SJSA1 (cell line): ENCODE data around the gene TMTC1. TPM values are rescaled to one million over a fixed set of nuclear protein-coding genes. Genes with fewer than 3 reads are reported as not detected.

Source experiments
- DNase-seq, 2 experiments: peaks; one replicate each; pipeline ENCODE4 v3.0.0-alpha.2; 2015 to 2020; ENCODE audit warnings: low spot score in 2 of 2, low read depth in 1 of 2
- H3K27ac ChIP-seq: fragments of 250-450 bp; sonication (Bioruptor Pico); 2 replicates; pipeline ENCODE4 v1.5.1; 2020; ENCODE audit warnings: mild to moderate bottlenecking, moderate library complexity
- H3K27me3 ChIP-seq: fragments of 250-450 bp; sonication (Bioruptor Pico); replicated peaks from 2 replicates; pipeline ENCODE4 v1.5.1; 2020; ENCODE audit warnings: mild to moderate bottlenecking, moderate library complexity
- H3K36me3 ChIP-seq: fragments of 250-450 bp; sonication (Bioruptor Pico); 2 replicates; pipeline ENCODE4 v1.5.1; 2020; ENCODE audit warnings: mild to moderate bottlenecking
- H3K4me1 ChIP-seq: fragments of 250-450 bp; sonication (Bioruptor Pico); replicated peaks from 2 replicates; pipeline ENCODE4 v1.6.1; 2021; ENCODE audit warnings: mild to moderate bottlenecking
- H3K4me3 ChIP-seq: fragments of 250-450 bp; sonication (Bioruptor Pico); 2 replicates; pipeline ENCODE4 v1.5.1; 2020; ENCODE audit warnings: mild to moderate bottlenecking
- H3K9me3 ChIP-seq: fragments of 250-450 bp; sonication (Bioruptor Pico); replicated peaks from 2 replicates; pipeline ENCODE4 v1.5.1; 2020; ENCODE audit warnings: mild to moderate bottlenecking
- total RNA-seq: library from RNA; depleted of rRNA; stranded (reverse); fragments of >200 nt; shearing (Covaris generic); gene quantifications from 2 replicates; pipeline ENCODE4 v1.2.3, GENCODE V29; 2014

TMTC1 gene
- total RNA-seq, 1 experiment from 2014 or later = 0.21 TPM

- no peak for DNase-seq
- peaks cover 11% of the 10 kb centered on the region for H3K27me3 ChIP-seq
- no peaks in the 10 kb centered on the region for H3K4me1 ChIP-seq
- no peak overlapping the region for H3K27ac ChIP-seq
- no peaks in the 10 kb centered on the region for H3K9me3 ChIP-seq
- no peak overlapping the region for H3K4me3 ChIP-seq
- H3K36me3 ChIP-seq = no peaks in the 10 kb centered on the region
These were observed 102.4 kb downstream of the TMTC1 start for GRCh38 chr12:29681370-29681769.

GRCh38 chr12:29676676-29677075 is 107.1 kb downstream of the TMTC1 start:
- no peak for DNase-seq

GRCh38 chr12:29674463-29674862 is 109.3 kb downstream of the TMTC1 start:
- H3K27me3 ChIP-seq = no peaks in the 10 kb centered on the region; the same call in 1 of the 2 replicates
- DNase-seq = no peak

More at GRCh38 chr12:29676676-29677075, 107.1 kb downstream of the TMTC1 start:
- Histone ChIP-seq H3K36me3 (no peaks in the 10 kb centered on the region), H3K27me3 (peaks cover under 1% of the 10 kb centered on the region; the same call in 1 of the 2 replicates), H3K27ac (no peak overlapping the region), H3K4me1 (no peaks in the 10 kb centered on the region), H3K9me3 (no peaks in the 10 kb centered on the region), H3K4me3 (no peak overlapping the region)

GRCh38 chr12:29673346-29673745 is 110.4 kb downstream of the TMTC1 start:
- Histone ChIP-seq H3K36me3 (no peaks in the 10 kb centered on the region), H3K27me3 (no peaks in the 10 kb centered on the region; the same call in 1 of the 2 replicates), H3K9me3 (no peaks in the 10 kb centered on the region), H3K4me1 (no peaks in the 10 kb centered on the region), H3K27ac (no peak overlapping the region), H3K4me3 (no peak overlapping the region)
- no peak for DNase-seq

More at GRCh38 chr12:29674463-29674862, 109.3 kb downstream of the TMTC1 start:
- Histone ChIP-seq H3K4me1 (no peaks in the 10 kb centered on the region), H3K4me3 (no peak overlapping the region), H3K9me3 (no peaks in the 10 kb centered on the region), H3K36me3 (no peaks in the 10 kb centered on the region), H3K27ac (no peak overlapping the region)

- no peaks in the 10 kb centered on the region for H3K27me3 ChIP-seq
- no peaks in the 10 kb centered on the region for H3K4me1 ChIP-seq
- H3K36me3 ChIP-seq = no peaks in the 10 kb centered on the region
- H3K27ac ChIP-seq = no peak overlapping the region
- DNase-seq = no peak
- no peak overlapping the region for H3K4me3 ChIP-seq
- no peaks in the 10 kb centered on the region for H3K9me3 ChIP-seq
These were observed 111.2 kb downstream of the TMTC1 start for GRCh38 chr12:29672580-29672979.

GRCh38 chr12:29671742-29672141 is 112.0 kb downstream of the TMTC1 start:
- Histone ChIP-seq H3K4me1 (no peaks in the 10 kb centered on the region), H3K27ac (no peak overlapping the region), H3K9me3 (no peaks in the 10 kb centered on the region), H3K27me3 (no peaks in the 10 kb centered on the region), H3K36me3 (no peaks in the 10 kb centered on the region), H3K4me3 (no peak overlapping the region)
- DNase-seq = no peak

- Histone ChIP-seq H3K4me1 (no peaks in the 10 kb centered on the region), H3K9me3 (no peaks in the 10 kb centered on the region), H3K4me3 (no peak overlapping the region), H3K27ac (no peak overlapping the region), H3K36me3 (no peaks in the 10 kb centered on the region), H3K27me3 (no peaks in the 10 kb centered on the region)
- no peak for DNase-seq
These were observed 116.7 kb downstream of the TMTC1 start for GRCh38 chr12:29667011-29667410.

GRCh38 chr12:29665107-29665506 is 118.6 kb downstream of the TMTC1 start:
- H3K36me3 ChIP-seq = no peaks in the 10 kb centered on the region
- H3K9me3 ChIP-seq = no peaks in the 10 kb centered on the region
- H3K4me3 ChIP-seq = no peak overlapping the region
- no peak overlapping the region for H3K27ac ChIP-seq
- H3K4me1 ChIP-seq = no peaks in the 10 kb centered on the region
- no peak for DNase-seq
- no peaks in the 10 kb centered on the region for H3K27me3 ChIP-seq

- no peaks in the 10 kb centered on the region for H3K36me3 ChIP-seq
- H3K27ac ChIP-seq = no peak overlapping the region
- no peaks in the 10 kb centered on the region for H3K9me3 ChIP-seq
- H3K27me3 ChIP-seq = no peaks in the 10 kb centered on the region
- no peak for DNase-seq
- H3K4me1 ChIP-seq = no peaks in the 10 kb centered on the region
- no peak overlapping the region for H3K4me3 ChIP-seq
These were observed 120.9 kb downstream of the TMTC1 start for GRCh38 chr12:29662734-29663323.

GRCh38 chr12:29660847-29661246 is 122.9 kb downstream of the TMTC1 start:
- Histone ChIP-seq H3K9me3 (no peaks in the 10 kb centered on the region), H3K4me1 (no peaks in the 10 kb centered on the region), H3K36me3 (no peaks in the 10 kb centered on the region), H3K4me3 (no peak overlapping the region), H3K27me3 (no peaks in the 10 kb centered on the region), H3K27ac (no peak overlapping the region)
- DNase-seq = no peak

GRCh38 chr12:29656762-29657538 is 126.8 kb downstream of the TMTC1 start:
- no peaks in the 10 kb centered on the region for H3K27me3 ChIP-seq
- H3K4me3 ChIP-seq = no peak overlapping the region
- H3K9me3 ChIP-seq = no peaks in the 10 kb centered on the region
- no peaks in the 10 kb centered on the region for H3K4me1 ChIP-seq
- H3K36me3 ChIP-seq = no peaks in the 10 kb centered on the region
- DNase-seq = no peak
- no peak overlapping the region for H3K27ac ChIP-seq

- Histone ChIP-seq H3K4me1 (no peaks in the 10 kb centered on the region), H3K27ac (no peak overlapping the region), H3K36me3 (no peaks in the 10 kb centered on the region), H3K27me3 (no peaks in the 10 kb centered on the region), H3K9me3 (no peaks in the 10 kb centered on the region), H3K4me3 (no peak overlapping the region)
- no peak for DNase-seq
These were observed 127.9 kb downstream of the TMTC1 start for GRCh38 chr12:29655861-29656260.

- Histone ChIP-seq H3K27ac (no peak overlapping the region), H3K4me1 (no peaks in the 10 kb centered on the region), H3K27me3 (no peaks in the 10 kb centered on the region), H3K36me3 (no peaks in the 10 kb centered on the region), H3K4me3 (no peak overlapping the region), H3K9me3 (no peaks in the 10 kb centered on the region)
- DNase-seq = no peak
These were observed 130.5 kb downstream of the TMTC1 start for GRCh38 chr12:29653286-29653685.

GRCh38 chr12:29650371-29650770 is 133.4 kb downstream of the TMTC1 start:
- Histone ChIP-seq H3K36me3 (no peaks in the 10 kb centered on the region), H3K9me3 (no peaks in the 10 kb centered on the region), H3K4me3 (no peak overlapping the region), H3K27ac (no peak overlapping the region), H3K4me1 (no peaks in the 10 kb centered on the region), H3K27me3 (no peaks in the 10 kb centered on the region)
- no peak for DNase-seq
